Suprapubic skin (tissue), 4 donors: ENCODE measurements around the gene SEMA5A. TPM values are rescaled to one million over a fixed set of nuclear protein-coding genes. Genes with fewer than 3 reads are reported as not detected.
A peak's percentile ranks its signal among the peaks of the same experiment; 100 is the strongest.

Source experiments
- DNase-seq, 2 donors: peaks; one replicate each; pipeline ENCODE4 v3.0.0-alpha.2; 2019; ENCODE audit warnings: low spot score in 2 of 2
- H3K27ac ChIP-seq: fragments of 200-600 bp; sonication (generic); one replicate; pipeline ENCODE4 v1.5.1; 2019
- H3K27me3 ChIP-seq: fragments of 200-600 bp; sonication (generic); one replicate; pipeline ENCODE4 v1.5.1; 2019
- H3K36me3 ChIP-seq: fragments of 200-600 bp; sonication (generic); one replicate; pipeline ENCODE4 v1.5.1; 2019
- H3K4me1 ChIP-seq: fragments of 200-600 bp; sonication (generic); one replicate; pipeline ENCODE4 v1.5.1; 2019
- H3K4me3 ChIP-seq: fragments of 200-600 bp; sonication (generic); one replicate; pipeline ENCODE4 v1.5.1; 2019; ENCODE audit warnings: mild to moderate bottlenecking
- H3K9me3 ChIP-seq: fragments of 200-600 bp; sonication (generic); one replicate; pipeline ENCODE4 v1.5.1; 2019
- EP300 ChIP-seq: sonication (generic); formaldehyde crosslinking; IDR thresholded peaks from one replicate; pipeline ENCODE4 v1.6.1; 2017; ENCODE audit warnings: antibody characterized with exemption
- POLR2A ChIP-seq, 2 donors: fragments of 450-650 bp; IDR thresholded peaks; one replicate each; pipeline ENCODE4 v1.6.1; 2017; ENCODE audit warnings: antibody characterized with exemption in 2 of 2, mild to moderate bottlenecking in 2 of 2, moderate library complexity in 2 of 2
- POLR2AphosphoS5 ChIP-seq, 3 donors: sonication (generic); formaldehyde crosslinking; IDR thresholded peaks; one replicate each; pipeline ENCODE4 v1.6.1; 2017; ENCODE audit warnings: antibody characterized with exemption in 3 of 3
- WGBS: methylation state at CpG from one replicate; pipeline ENCODE4 v1.1.5; 2018; 5-methylcytosine and 5-hydroxymethylcytosine counted together
- total RNA-seq, 4 donors: library from RNA; depleted of rRNA; stranded (reverse); fragments of >200 nt; gene quantifications; one replicate each; pipeline ENCODE4 v1.1.0, GENCODE V29; 2016
- TF ChIP-seq, protein P1 (sequence below), 2 donors: fragments of 200-600 bp in 1 of 2; fragments of 450-650 bp in 1 of 2; sonication (generic) in 1 of 2; IDR thresholded peaks; one replicate each; pipeline ENCODE4 v1.5.1; 2016 to 2019; ENCODE audit warnings: antibody characterized with exemption in 2 of 2, mild to moderate bottlenecking in 1 of 2, moderate library complexity in 1 of 2

SEMA5A gene
- total RNA-seq, 4 donors from 2014 or later: 14.5 to 31.7 (median 23.4) TPM

DNA sequence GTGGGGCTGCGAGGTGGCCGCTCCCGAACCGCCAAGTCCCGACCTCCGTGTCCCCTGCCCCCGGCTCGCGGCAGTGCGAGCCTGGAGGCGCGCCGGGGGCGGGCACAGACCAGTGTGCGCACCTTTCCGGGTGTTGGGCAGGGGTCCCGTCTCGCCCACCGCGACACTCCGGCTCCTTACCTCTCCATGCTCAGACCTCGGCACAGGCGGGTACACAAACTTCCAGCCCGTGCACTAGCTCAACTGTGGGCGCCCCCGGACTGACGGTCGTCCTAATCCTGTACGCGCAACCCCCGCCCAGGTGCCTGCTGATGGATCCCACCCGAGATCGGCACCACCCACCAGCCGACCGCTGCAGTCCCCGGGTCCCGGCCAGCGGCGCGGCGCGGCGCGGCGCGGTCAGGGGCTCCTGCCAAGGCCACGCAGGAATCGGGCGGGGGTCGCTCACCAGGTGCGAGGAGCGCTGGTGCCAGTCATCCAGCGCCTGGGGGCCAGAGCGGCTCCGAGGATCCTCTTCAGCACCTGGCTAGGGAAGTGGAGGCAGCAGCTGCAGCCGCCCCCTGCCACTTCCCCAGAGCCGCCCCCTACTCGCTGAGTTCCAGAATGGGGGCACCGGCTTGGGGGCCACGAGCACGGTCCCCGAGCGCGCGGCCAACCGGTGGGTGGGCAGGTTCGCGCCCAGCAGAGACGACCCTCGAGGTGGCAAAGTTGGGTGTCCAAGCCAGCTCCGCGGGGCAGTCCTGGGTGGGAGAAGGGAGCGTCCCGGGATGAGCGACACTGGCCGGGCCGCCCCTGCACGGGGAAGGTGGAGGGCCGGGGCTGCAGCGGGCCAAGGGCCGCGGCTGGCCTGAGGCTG, 511 bp downstream of the SEMA5A start:
- Histone ChIP-seq H3K9me3 (no peaks in the 10 kb centered on the region), H3K4me1 (peaks cover 35% of the 10 kb centered on the region), H3K27ac (peak overlapping the region; percentile 82), H3K27me3 (peaks cover 12% of the 10 kb centered on the region), H3K4me3 (peak overlapping the region; percentile 75), H3K36me3 (peaks cover 6% of the 10 kb centered on the region)
- peak; percentile 72 to 81 for DNase-seq
- no peak for TF ChIP-seq EP300
- no peak for TF ChIP-seq POLR2AphosphoS5 (IDR thresholded peaks at IDR 0.05)
- 0% methylated on average over 3 of the region's 82 CpGs for WGBS

DNA sequence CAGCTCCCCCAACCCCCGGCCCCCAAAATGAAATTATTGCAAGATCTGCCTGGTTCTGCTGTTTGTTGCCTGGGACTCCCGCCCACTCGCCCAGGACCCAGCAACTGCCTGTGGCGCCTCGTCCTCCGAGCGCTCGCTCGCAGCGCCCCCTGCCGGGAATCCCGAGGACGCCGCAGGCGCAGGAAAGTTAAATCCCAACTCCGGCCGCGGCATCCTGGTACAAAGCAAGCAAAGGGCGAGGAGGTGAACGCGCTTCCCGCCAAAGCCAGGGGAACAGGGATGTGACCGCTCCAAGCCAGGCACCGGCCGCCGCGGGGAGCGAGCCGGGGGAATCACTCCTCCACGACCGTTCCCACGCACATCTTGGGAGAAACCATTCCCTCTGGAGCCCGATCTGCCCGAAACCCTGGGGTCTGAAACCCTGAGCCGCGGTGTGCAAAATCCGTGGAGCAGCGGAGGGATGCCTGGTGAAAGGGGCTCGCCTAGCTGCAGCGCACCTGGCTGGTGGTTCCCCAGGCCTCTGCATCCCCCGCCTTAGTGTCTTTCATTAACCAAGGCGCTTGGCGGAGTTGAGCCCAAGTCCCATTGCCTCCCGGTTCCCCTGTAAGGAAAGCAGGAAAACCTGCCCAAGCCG, 1.3 kb downstream of the SEMA5A start:
- Histone ChIP-seq H3K4me3 (peak overlapping the region; percentile 75), H3K36me3 (peaks cover 1% of the 10 kb centered on the region), H3K4me1 (peaks cover 35% of the 10 kb centered on the region), H3K27ac (no peak overlapping the region), H3K27me3 (peaks cover 12% of the 10 kb centered on the region), H3K9me3 (no peaks in the 10 kb centered on the region)
- DNase-seq: peak; percentile 89 to 92
- WGBS: 2% methylated on average over 15 of the region's 45 CpGs
- TF ChIP-seq POLR2AphosphoS5 (IDR thresholded peaks at IDR 0.05): no peak
- no peak for TF ChIP-seq POLR2A (IDR thresholded peaks at IDR 0.05)
- TF ChIP-seq, protein P1, sequence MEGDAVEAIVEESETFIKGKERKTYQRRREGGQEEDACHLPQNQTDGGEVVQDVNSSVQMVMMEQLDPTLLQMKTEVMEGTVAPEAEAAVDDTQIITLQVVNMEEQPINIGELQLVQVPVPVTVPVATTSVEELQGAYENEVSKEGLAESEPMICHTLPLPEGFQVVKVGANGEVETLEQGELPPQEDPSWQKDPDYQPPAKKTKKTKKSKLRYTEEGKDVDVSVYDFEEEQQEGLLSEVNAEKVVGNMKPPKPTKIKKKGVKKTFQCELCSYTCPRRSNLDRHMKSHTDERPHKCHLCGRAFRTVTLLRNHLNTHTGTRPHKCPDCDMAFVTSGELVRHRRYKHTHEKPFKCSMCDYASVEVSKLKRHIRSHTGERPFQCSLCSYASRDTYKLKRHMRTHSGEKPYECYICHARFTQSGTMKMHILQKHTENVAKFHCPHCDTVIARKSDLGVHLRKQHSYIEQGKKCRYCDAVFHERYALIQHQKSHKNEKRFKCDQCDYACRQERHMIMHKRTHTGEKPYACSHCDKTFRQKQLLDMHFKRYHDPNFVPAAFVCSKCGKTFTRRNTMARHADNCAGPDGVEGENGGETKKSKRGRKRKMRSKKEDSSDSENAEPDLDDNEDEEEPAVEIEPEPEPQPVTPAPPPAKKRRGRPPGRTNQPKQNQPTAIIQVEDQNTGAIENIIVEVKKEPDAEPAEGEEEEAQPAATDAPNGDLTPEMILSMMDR (IDR thresholded peaks at IDR 0.05): peak; percentile 75 to 90
- no peak for TF ChIP-seq EP300

DNA sequence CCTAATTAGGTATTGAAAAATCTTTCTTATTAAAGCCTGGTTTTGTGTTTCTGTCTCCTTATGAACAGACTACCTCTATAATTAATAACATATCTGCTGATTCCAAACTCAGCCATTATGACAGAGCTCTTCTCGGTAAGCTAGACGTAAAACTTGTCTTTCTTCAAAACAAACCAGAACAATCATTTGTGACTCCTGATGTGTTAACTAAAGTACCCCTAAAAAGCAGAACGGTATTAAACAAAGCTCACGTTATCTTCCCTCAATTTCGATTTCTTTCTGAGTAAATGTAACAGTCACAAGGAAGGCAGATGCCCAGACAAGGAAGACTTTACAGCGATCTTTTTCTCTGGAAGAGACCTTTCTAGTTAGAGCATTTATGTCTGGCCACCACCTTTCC, 1.8 kb downstream of the SEMA5A start:
- 5% methylated on average over 6 of the region's 6 CpGs for WGBS

DNA sequence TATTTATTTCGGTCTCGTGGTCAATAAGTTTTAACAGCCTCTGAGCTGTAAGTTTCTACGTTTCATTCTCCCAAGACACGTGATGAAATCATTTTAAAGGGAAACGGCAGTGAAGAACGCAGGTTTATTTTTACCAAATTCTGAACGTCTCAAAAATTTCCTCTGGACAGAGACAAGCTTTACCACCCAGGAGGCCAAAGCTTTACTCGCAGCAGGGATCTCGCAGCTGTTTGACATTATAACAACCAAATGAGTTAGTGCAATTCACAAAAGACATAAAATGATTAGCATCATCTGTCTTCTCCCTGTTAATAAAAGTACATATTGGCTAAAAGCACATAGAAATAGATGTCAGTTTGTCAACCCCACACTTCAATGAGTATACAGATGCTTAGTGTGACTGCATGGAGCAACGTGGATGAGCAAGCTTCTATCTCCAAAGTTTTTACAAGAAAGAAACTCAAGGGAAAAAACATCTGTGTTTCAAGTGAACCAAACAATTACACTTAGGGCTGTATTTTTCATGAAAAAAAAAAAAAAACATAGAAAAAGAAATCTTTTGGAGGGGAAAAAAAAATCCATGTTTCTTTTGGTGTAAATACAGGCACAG, 2.5 kb downstream of the SEMA5A start:
- no peaks in the 10 kb centered on the region for H3K9me3 ChIP-seq
- no peak for TF ChIP-seq POLR2AphosphoS5 (IDR thresholded peaks at IDR 0.05)
- TF ChIP-seq POLR2A (IDR thresholded peaks at IDR 0.05): no peak
- no peak for TF ChIP-seq EP300
- TF ChIP-seq, protein P1 (IDR thresholded peaks at IDR 0.05): no peak
- peaks cover 12% of the 10 kb centered on the region for H3K27me3 ChIP-seq
- peak overlapping the region; percentile 75 for H3K4me3 ChIP-seq
- H3K27ac ChIP-seq: no peak overlapping the region
- no peak for DNase-seq
- 57% methylated on average over 10 of the region's 10 CpGs for WGBS
- H3K36me3 ChIP-seq: no peaks in the 10 kb centered on the region
- peaks cover 35% of the 10 kb centered on the region for H3K4me1 ChIP-seq

More for the DNA sequence above, 1.8 kb downstream of the SEMA5A start:
- TF ChIP-seq EP300 (no peak), POLR2AphosphoS5 (IDR thresholded peaks at IDR 0.05) (no peak), POLR2A (IDR thresholded peaks at IDR 0.05) (no peak)
- TF ChIP-seq, protein P1 (IDR thresholded peaks at IDR 0.05): no peak
- H3K4me3 ChIP-seq: peak overlapping the region; percentile 75
- peaks cover 12% of the 10 kb centered on the region for H3K27me3 ChIP-seq
- H3K36me3 ChIP-seq: no peaks in the 10 kb centered on the region
- no peak overlapping the region for H3K27ac ChIP-seq
- H3K4me1 ChIP-seq: peaks cover 35% of the 10 kb centered on the region
- no peaks in the 10 kb centered on the region for H3K9me3 ChIP-seq
- DNase-seq: no peak

DNA sequence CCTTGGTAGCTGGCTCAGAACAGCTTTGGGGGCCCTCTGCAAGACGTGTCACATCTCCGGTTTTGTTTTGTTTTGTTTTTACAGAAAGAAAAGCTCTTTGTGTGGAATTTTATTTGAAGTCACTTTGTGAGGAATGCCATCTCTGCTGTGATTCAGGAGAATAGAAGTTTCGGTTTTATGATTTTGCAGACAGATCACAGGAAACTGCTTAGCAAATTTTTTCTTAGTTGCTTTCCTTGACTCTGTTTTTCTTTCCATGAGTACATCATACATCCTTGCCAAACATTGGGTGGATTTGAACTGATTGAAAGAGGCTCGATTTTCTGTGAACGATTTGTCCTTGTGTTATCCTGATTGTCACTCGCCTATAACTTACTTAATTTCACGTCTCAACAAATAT, 5.1 kb downstream of the SEMA5A start:
- no peak for DNase-seq
- no peak overlapping the region for H3K4me3 ChIP-seq
- no peaks in the 10 kb centered on the region for H3K9me3 ChIP-seq
- TF ChIP-seq EP300 (no peak), POLR2A (IDR thresholded peaks at IDR 0.05) (no peak), POLR2AphosphoS5 (IDR thresholded peaks at IDR 0.05) (no peak)
- TF ChIP-seq, protein P1 (IDR thresholded peaks at IDR 0.05): no peak
- no peak overlapping the region for H3K27ac ChIP-seq
- no peaks in the 10 kb centered on the region for H3K36me3 ChIP-seq
- H3K4me1 ChIP-seq: peaks cover 21% of the 10 kb centered on the region
- H3K27me3 ChIP-seq: peaks cover 12% of the 10 kb centered on the region
- WGBS: 59% methylated on average over 7 of the region's 7 CpGs
